IMR-90 (cell line): ENCODE data around the gene RPS6KA3. TPM values are rescaled to one million over a fixed set of nuclear protein-coding genes. Genes with fewer than 3 reads are reported as not detected.
A peak's percentile ranks its signal among the peaks of the same experiment; 100 is the strongest.

ENCODE experiments used
- ATAC-seq: fragments of 200-7000 bp; cut with Tn5 transposase; 2 replicates; pipeline ENCODE4 v1.9.1; 2020; ENCODE audit warnings: low read depth, mild to moderate bottlenecking, moderate library complexity
- BruUV-seq: library from RNA; stranded (reverse); fragments of 400-500 nt; replicated peaks from 2 replicates; lab custom pipeline; 2021; lab: Mats Ljungman, UMichigan
- CTCF ChIA-PET: fragments of 300-600 bp; formaldehyde crosslinking; extraction: SDS; loops from one replicate; lab custom pipeline; 2021; ENCODE audit warnings: antibody characterized with exemption; lab: Yijun Ruan, JAX
- POLR2A ChIA-PET: fragments of 300-600 bp; sonication (Branson Sonifier 250); formaldehyde crosslinking; loops from one replicate; lab custom pipeline; 2022; ENCODE audit warnings: antibody characterized with exemption; ENCODE audit not compliant: unreplicated experiment; lab: Charles Lee
- DNase-seq: peaks from one replicate; pipeline ENCODE4 v3.0.0; 2013
- H2AFZ ChIP-seq: replicated peaks from 2 replicates; pipeline ENCODE3; 2013; ENCODE audit warnings: low read length, mild to moderate bottlenecking; ENCODE audit not compliant: poor library complexity
- H2AK5ac ChIP-seq: 2 replicates; pipeline ENCODE4 v1.6.1; 2013; ENCODE audit warnings: low read depth, low read length, inconsistent platforms
- H2AK9ac ChIP-seq: replicated peaks from 2 replicates; pipeline ENCODE3; 2013; ENCODE audit warnings: mild to moderate bottlenecking, low read depth, low read length, moderate library complexity; ENCODE audit not compliant: poor library complexity
- H2BK120ac ChIP-seq: 2 replicates; pipeline ENCODE4 v1.6.1; 2013; ENCODE audit warnings: low read depth, low read length, inconsistent platforms
- H2BK15ac ChIP-seq: 3 replicates; pipeline ENCODE4 v1.6.1; 2013; ENCODE audit warnings: low read depth, low read length, inconsistent platforms
- H2BK20ac ChIP-seq: 2 replicates; pipeline ENCODE4 v1.6.1; 2013; ENCODE audit warnings: low read depth, mild to moderate bottlenecking, inconsistent platforms, low read length, moderate library complexity
- H2BK5ac ChIP-seq: 2 replicates; pipeline ENCODE4 v1.6.1; 2013; ENCODE audit warnings: mild to moderate bottlenecking, low read depth, low read length, inconsistent platforms; ENCODE audit not compliant: poor library complexity, severe bottlenecking
- H3K14ac ChIP-seq: replicated peaks from 2 replicates; pipeline ENCODE4 v1.6.1; 2013; ENCODE audit warnings: low read depth, low read length, inconsistent platforms
- H3K18ac ChIP-seq: 2 replicates; pipeline ENCODE4 v1.6.1; 2013; ENCODE audit warnings: low read depth, low read length, control low read depth
- H3K23ac ChIP-seq: 2 replicates; pipeline ENCODE4 v1.6.1; 2013; ENCODE audit warnings: low read depth, low read length, inconsistent platforms
- H3K27ac ChIP-seq: 2 replicates; pipeline ENCODE4 v1.5.1; 2013; ENCODE audit warnings: mild to moderate bottlenecking, control low read depth, low read length; ENCODE audit not compliant: insufficient read depth
- H3K27me3 ChIP-seq: 2 replicates; pipeline ENCODE4 v1.6.1; 2013; ENCODE audit warnings: low read length; ENCODE audit not compliant: control insufficient read depth, insufficient read depth
- H3K36me3 ChIP-seq: 2 replicates; pipeline ENCODE4 v1.6.1; 2013; ENCODE audit warnings: low read length, mixed read lengths; ENCODE audit not compliant: control insufficient read depth, insufficient read depth
- H3K4ac ChIP-seq: 2 replicates; pipeline ENCODE4 v1.6.1; 2013; ENCODE audit warnings: low read depth, low read length, inconsistent platforms
- H3K4me1 ChIP-seq: 2 replicates; pipeline ENCODE4 v1.6.1; 2013; ENCODE audit warnings: low read length, mixed read lengths; ENCODE audit not compliant: control insufficient read depth, insufficient read depth
- H3K4me2 ChIP-seq: 2 replicates; pipeline ENCODE4 v1.6.1; 2013; ENCODE audit warnings: low read depth, mild to moderate bottlenecking, control low read depth, low read length, moderate library complexity
- H3K4me3 ChIP-seq: 2 replicates; pipeline ENCODE4 v1.5.1; 2013; ENCODE audit warnings: low read depth, mild to moderate bottlenecking, control low read depth, low read length, moderate library complexity; ENCODE audit not compliant: insufficient read depth
- H3K56ac ChIP-seq: 2 replicates; pipeline ENCODE4 v1.6.1; 2013; ENCODE audit warnings: low read length, inconsistent platforms; ENCODE audit not compliant: insufficient read depth; ENCODE audit errors: extremely low read depth
- H3K79me1 ChIP-seq, 2 experiments: 2 replicates each; pipeline ENCODE4 v1.6.1; 2013; ENCODE audit warnings: low read length in 2 of 2, inconsistent platforms in 1 of 2, low read depth in 1 of 2
- H3K9ac ChIP-seq: 2 replicates; pipeline ENCODE4 v1.6.1; 2013; ENCODE audit warnings: low read depth, low read length, control low read depth
- H3K9me1 ChIP-seq: 2 replicates; pipeline ENCODE4 v1.6.1; 2013; ENCODE audit warnings: low read length, inconsistent platforms; ENCODE audit not compliant: insufficient read depth
- H3K9me3 ChIP-seq: 2 replicates; pipeline ENCODE4 v1.6.1; 2013; ENCODE audit warnings: low read length; ENCODE audit not compliant: control insufficient read depth, insufficient read depth
- H4K20me1 ChIP-seq: 2 replicates; pipeline ENCODE4 v1.6.1; 2013; ENCODE audit warnings: low read length, inconsistent platforms; ENCODE audit not compliant: insufficient read depth
- H4K5ac ChIP-seq: 2 replicates; pipeline ENCODE4 v1.6.1; 2013; ENCODE audit warnings: mild to moderate bottlenecking, low read depth, low read length, control low read depth
- H4K8ac ChIP-seq, 2 experiments: 2 replicates each; pipeline ENCODE4 v1.6.1; 2013; ENCODE audit warnings: low read depth in 2 of 2, low read length in 2 of 2, control low read depth in 1 of 2, inconsistent platforms in 1 of 2
- H4K91ac ChIP-seq: 2 replicates; pipeline ENCODE4 v1.6.1; 2013; ENCODE audit warnings: low read depth, low read length, inconsistent platforms; ENCODE audit not compliant: insufficient read depth
- BHLHE40 ChIP-seq: fragments of 150-350 bp; IDR thresholded peaks from 2 replicates; pipeline ENCODE4 v1.6.1; 2016; ENCODE audit warnings: mild to moderate bottlenecking, low read depth, low read length
- CHD1 ChIP-seq: IDR thresholded peaks from 2 replicates; pipeline ENCODE4 v1.6.1; 2012; ENCODE audit warnings: low read depth, low read length, improper control_type of control experiment
- FOS ChIP-seq: fragments of 150-350 bp; IDR thresholded peaks from 2 replicates; pipeline ENCODE4 v1.6.1; 2016; ENCODE audit warnings: low read depth, low read length
- MXI1 ChIP-seq: IDR thresholded peaks from 2 replicates; pipeline ENCODE4 v1.6.1; 2012; ENCODE audit warnings: low read depth, mild to moderate bottlenecking, low read length, moderate library complexity, borderline replicate concordance
- POLR2A ChIP-seq: IDR thresholded peaks from 2 replicates; pipeline ENCODE4 v1.6.1; 2012; ENCODE audit warnings: mild to moderate bottlenecking, low read depth, low read length
- SMC3 ChIP-seq: fragments of 150-350 bp; IDR thresholded peaks from 2 replicates; pipeline ENCODE4 v1.6.1; 2016; ENCODE audit warnings: low read depth, mild to moderate bottlenecking, antibody characterized with exemption, low read length, moderate library complexity
- WGBS, 2 experiments: methylation state at CpG; one replicate each; pipeline versions ENCODE4 v1.1.5 to v1.1.7; 2013; ENCODE audit warnings: missing lambda C conversion rate in 2 of 2; ENCODE audit not compliant: insufficient read length in 1 of 2; ENCODE audit errors: extremely low coverage in 2 of 2; 5-methylcytosine and 5-hydroxymethylcytosine counted together
- dilution Hi-C: fragments of 300-500 bp; cut with HindIII; formaldehyde crosslinking; loops from one replicate; pipeline ENCODE4 v1.14.3; 2018; ENCODE audit warnings: low sequenced_read_pairs; ENCODE audit not compliant: unreplicated experiment
- in situ Hi-C: fragments of 300-500 bp; cut with MboI; formaldehyde crosslinking; loops from 3 replicates; pipeline ENCODE4 v1.14.3; 2019; ENCODE audit warnings: low sequenced_read_pairs, inconsistent platforms, mixed read lengths
- intact Hi-C: fragments of 100-400 bp; cut with micrococcal nuclease; formaldehyde crosslinking; loops from 2 replicates; pipeline ENCODE4 v1.10.0; 2022
- polyA plus RNA-seq, 3 experiments: library from polyadenylated mRNA; depleted of rRNA; stranded (reverse); fragments of >200 nt; gene quantifications; 2 replicates each; pipeline ENCODE4 v1.2.3, GENCODE V29; 2012; ENCODE audit warnings: low replicate concordance in 1 of 3
- total RNA-seq: library from RNA; depleted of rRNA; stranded (reverse); fragments of >200 nt; gene quantifications from 2 replicates; pipeline ENCODE4 v1.2.3, GENCODE V29; 2012

The RPS6KA3 gene
- total and polyA plus RNA-seq, 2 of the 4 experiments (the other 2 are of a cell fraction), result 20.8 to 43.9 TPM

DNA sequence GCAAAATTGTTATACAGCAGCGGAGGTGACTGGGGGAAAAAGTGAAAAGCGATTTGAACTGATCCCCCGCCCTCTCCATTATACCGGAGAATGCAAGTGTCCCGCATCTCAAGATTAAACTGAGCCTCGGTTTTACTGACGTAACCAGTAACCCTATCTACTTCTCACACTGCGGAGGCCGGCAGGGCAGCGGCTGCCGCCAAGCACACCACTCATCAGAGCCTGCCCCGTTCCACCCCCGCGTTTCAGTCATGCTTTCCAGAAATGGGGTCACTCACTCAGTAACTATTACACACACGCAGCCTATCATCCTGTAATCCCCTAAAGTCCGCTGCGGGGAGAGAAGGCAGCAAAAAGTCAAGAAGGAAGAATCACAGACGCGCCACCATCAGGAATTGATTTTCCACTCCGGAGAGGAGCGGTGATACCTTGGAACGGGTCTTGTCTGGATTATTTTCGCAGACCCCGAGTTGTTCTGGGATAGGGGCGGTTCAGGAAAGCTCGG, 1.4 kb downstream of the RPS6KA3 start:
- Histone ChIP-seq H3K27me3 (no peaks in the 10 kb centered on the region), H2AK5ac (no peak overlapping the region), H3K18ac (peak overlapping the region; percentile 17; the same call in 1 of the 2 replicates), H3K4me2 (peak overlapping the region; percentile 76), H3K36me3 (no peaks in the 10 kb centered on the region), H4K8ac (no peak overlapping the region), H2BK120ac (no peak overlapping the region; the same call in 1 of the 2 replicates), H3K4ac (peak overlapping the region; percentile 75), H3K9ac (peak overlapping the region; percentile 98), H3K27ac (peak overlapping the region; percentile 54), H3K9me1 (peaks cover 2% of the 10 kb centered on the region; the same call in 1 of the 2 replicates), H3K79me1 (peaks cover 0 to 2% of the 10 kb centered on the region in 2 experiments; a peak in 1 of 4 replicates), H3K14ac (0 out of 2 replicates have a peak overlapping the region, but pooled peaks have one; percentile 7), H3K23ac (0 out of 2 replicates have a peak overlapping the region, but pooled peaks have one; percentile 12), H4K91ac (no peak overlapping the region), H3K9me3 (no peaks in the 10 kb centered on the region), H2AFZ (peak overlapping the region; percentile 72), H4K5ac (no peak overlapping the region), H3K4me1 (no peaks in the 10 kb centered on the region), H2BK5ac (peak overlapping the region; percentile 60), H2BK20ac (no peak overlapping the region), H2AK9ac (no peak overlapping the region), H2BK15ac (no peak overlapping the region), H4K20me1 (peaks cover 27% of the 10 kb centered on the region; the same call in 1 of the 2 replicates), H3K56ac (peak overlapping the region; percentile 54; the same call in 1 of the 2 replicates), H3K4me3 (peak overlapping the region; percentile 95)
- DNase-seq (peak; percentile 89), ATAC-seq (peak; percentile 33)
- dilution Hi-C loops (no loop called here), in situ Hi-C loops (loop anchor here (25.0 kb wide), 1 partner anchor 1472 kb away; no protein-coding TSS in a partner anchor), intact Hi-C loops (loop anchor here (1.0 to 5.0 kb wide), 3 partner anchors 96 to 257 kb away; no protein-coding TSS in a partner anchor)
- ChIA-PET POLR2A (no interaction called here), CTCF (interaction anchor here (0.6 kb wide), 1 partner anchor 174 kb away, joined by 4 read pairs; no protein-coding TSS in a partner anchor)
- no peak for TF ChIP-seq SMC3
- TF ChIP-seq BHLHE40, result peak; percentile 81
- no peak for TF ChIP-seq CHD1
- peak; percentile 90 for TF ChIP-seq POLR2A
- peak; percentile 27; the same call in 1 of the 2 replicates for TF ChIP-seq FOS
- 0 out of 2 replicates have a peak, but pooled peaks have one; percentile 55 for TF ChIP-seq MXI1
- 13% methylated on average over 14 of the region's 26 CpGs; no CpG with 5 or more reads in 1 of the 2 experiments for WGBS, 2 experiments
- no TSS peak for BruUV-seq
